DND-41 (cell line): Measurements from ENCODE around the gene SPTSSB.

ENCODE experiments used
- CTCF ChIP-seq: IDR thresholded peaks from 2 replicates; pipeline ENCODE4 v1.5.1; 2012; ENCODE audit warnings: borderline replicate concordance, low read length, moderate library complexity, mild to moderate bottlenecking; ENCODE audit not compliant: poor library complexity, severe bottlenecking; ENCODE audit errors: extremely low read depth
- EZH2 ChIP-seq: IDR thresholded peaks from 3 replicates; pipeline ENCODE4 v1.6.1; 2012; ENCODE audit warnings: borderline replicate concordance, low read depth, mild to moderate bottlenecking, moderate library complexity, low read length, inconsistent platforms; ENCODE audit not compliant: severe bottlenecking

- no peak for TF ChIP-seq CTCF
- no peak for TF ChIP-seq EZH2
Measured at GRCh38 chr3:161320837-161321236, 50.5 kb downstream of the SPTSSB start.
